GM20431 (cell line): ENCODE measurements around the gene PGLYRP4.
"Not testable (repeated sequence)": the region's sequence is repeated elsewhere in the genome, so short reads cannot be mapped to it uniquely, and the experiment has no call there.

Experiments used
- in situ Hi-C: fragments of 300-500 bp; cut with MseI, MboI; formaldehyde crosslinking; loops from one replicate; pipeline ENCODE4 v1.15.0; 2020; ENCODE audit warnings: low sequenced_read_pairs; ENCODE audit not compliant: unreplicated experiment

Gene PGLYRP4

DNA sequence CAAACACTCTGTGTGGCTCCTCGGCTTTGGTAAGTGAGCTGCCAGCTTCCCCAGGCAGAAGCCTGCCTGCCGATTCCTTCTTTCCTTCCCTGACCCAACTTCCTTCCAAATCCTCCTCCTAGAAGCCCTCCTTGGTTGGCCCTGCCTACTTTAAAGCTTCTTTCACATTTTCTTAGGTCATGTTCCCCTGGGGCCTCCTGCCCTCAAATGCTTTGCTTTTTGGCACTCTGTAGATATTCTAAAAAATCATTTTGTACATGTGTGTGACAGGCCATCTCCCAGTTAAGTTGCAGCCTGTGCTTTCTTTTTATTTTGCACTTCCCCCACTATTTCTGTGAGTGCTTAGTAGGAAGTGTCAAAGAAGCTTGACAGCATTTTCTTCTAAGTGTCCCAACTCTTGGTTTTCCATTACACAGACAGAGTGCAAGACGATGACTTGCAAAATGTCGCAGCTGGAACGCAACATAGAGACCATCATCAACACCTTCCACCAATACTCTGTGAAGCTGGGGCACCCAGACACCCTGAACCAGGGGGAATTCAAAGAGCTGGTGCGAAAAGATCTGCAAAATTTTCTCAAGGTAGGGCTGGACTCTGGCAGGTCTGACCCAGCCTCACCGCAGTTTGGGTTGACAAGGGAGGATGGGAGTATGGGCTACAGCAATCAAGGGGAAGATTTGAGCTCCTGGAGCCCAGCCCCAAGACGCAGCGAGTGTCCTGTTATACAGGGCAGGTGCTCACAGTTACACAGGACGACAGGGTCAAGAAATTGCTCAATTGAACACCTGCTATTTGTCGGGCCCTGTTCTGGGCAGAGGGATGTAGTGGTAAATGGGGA lies 9.4 kb upstream of the PGLYRP4 start, which contains the start of gene S100A9:
TSS of gene S100A9 (plus strand) at position 2 of the 838 bp plus-strand sequence. CDS start at position 432, 430 bp downstream.
- in situ Hi-C loops: loop anchor here (10.0 kb wide), 1 partner anchor 117 kb away; no protein-coding TSS in a partner anchor

DNA sequence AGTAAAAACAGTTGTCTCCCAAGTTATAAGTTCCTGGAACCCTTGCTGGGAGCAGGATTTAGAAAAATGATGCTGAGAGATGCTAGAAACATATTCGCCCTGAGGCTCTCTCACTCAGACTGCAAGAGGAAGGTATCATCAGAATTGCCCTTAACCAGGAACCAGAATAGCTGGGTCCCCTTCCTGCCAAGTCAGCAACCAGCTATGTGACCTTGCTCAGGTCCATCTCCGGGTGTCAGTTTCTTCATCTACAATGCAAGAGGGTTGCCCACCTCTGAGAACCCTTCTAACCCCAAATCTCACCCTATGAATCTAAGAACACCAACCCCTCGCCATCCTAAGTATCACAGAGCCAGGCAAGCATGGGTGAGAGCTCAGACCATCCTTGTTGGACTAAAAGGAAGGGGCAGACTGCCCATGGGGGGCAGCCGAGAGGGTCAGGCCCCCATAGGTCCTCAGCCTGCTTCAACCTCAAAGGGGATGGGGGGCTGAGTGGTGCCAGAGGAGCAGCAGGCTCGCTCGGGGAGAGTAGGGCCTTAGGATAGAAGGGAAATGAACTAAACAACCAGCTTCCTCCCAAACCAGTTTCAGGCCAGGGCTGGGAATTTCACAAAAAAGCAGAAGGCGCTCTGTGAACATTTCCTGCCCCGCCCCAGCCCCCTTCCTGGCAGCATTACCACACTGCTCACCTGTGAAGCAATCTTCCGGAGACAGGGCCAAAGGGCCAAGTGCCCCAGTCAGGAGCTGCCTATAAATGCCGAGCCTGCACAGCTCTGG lies 8.6 kb upstream of the PGLYRP4 start:
- in situ Hi-C loops: loop anchor here (10.0 kb wide), 1 partner anchor 118 kb away; no protein-coding TSS in a partner anchor

DNA sequence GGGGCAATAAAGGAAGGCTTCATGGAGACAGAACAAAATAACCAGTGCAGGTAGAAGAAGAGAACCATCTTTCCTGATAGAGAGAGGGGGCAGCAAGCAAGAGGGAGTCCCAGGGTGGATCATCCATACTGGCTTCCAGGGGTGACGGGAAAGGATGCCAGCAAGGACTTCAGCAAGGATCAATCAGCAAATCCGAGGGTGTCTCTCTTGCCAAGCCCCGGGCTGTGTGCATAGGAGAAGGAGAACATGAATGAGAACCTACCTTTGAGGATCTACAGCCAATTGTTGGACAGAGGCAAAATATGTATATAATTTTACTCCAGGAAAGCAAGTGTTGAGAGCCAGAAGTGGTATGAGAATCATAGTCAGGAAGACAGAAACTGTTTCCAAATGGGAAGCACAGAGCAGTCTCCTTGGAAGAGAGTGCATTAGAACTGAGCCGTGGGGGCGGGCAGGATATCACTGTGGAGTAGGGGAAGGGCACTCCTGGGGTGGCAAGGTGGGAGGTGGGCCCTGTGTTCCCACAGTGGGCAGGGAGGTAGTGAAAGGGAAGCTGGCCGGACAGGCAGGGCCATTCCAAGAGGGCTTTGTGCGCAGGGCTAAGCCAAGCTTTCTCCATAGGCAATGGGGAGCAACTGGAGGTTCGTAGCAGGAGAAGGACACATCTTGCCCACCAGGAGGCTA lies 7.9 kb upstream of the PGLYRP4 start:
- in situ Hi-C loops: loop anchor here (10.0 kb wide), 1 partner anchor 118 kb away; no protein-coding TSS in a partner anchor

DNA sequence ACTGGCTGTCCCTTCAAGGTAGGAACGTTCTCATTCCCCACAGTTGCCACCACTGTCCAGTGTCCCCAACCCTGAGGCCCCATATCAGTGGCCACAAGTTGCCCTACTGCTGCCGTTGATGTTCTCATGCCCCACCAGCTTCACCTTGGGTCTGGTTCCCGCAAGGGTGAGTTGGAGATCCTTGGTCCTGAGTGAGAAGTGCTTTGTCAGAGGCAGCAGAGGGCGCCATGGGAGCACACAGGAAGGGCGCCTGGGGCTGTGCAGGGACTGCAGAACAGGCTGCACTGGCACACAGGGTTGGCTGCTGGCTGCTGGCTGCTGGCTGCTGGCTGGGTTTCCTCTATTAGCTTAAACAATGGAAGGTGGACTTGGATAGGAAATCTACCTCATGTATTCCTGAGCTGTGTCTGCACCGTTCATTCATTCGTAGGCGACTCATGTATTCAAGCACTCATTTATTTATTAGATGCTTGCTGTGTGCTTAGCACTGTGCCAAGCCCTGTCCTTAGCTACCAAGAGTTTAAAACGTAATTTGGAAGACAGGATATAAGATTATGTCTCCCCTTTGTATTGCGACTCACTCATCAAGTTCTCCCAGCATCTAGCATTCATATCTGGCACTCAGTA lies 6.9 kb upstream of the PGLYRP4 start:
- in situ Hi-C loops: loop anchor here (10.0 kb wide), 1 partner anchor 119 kb away; no protein-coding TSS in a partner anchor

DNA sequence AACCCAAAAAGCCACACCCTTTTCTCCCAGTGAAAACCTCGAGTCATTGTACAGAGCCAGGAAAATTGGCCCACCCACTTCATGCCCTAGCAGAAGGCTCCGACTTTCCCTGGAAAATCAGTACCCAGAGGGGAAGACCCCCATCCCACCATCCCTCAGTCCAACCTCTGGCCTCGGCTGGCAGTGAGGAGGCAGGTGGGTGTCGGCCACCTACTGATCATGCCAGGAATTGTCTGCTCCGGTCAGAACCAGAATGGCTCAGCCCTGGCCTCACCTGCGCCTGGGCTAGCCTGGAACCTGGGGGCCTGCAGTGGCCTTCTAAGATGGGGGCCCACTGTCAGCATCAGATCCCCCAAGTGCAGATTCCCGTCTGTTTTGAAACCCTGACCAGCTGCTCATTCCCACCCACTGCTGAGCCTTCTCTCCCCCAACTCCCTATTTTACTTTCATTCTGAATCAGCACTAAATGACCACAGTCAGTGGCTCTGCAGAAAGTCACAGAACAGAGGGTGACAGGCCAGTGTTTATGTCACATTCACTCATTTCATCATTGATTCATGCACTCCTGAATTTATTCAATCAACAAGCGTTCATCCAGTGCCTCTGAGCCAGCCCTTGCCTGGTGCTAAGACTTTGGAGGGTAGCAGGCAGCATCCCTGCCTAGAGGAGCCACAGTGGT lies 6.0 kb upstream of the PGLYRP4 start:
- in situ Hi-C loops: loop anchor here (10.0 kb wide), 1 partner anchor 120 kb away; no protein-coding TSS in a partner anchor

DNA sequence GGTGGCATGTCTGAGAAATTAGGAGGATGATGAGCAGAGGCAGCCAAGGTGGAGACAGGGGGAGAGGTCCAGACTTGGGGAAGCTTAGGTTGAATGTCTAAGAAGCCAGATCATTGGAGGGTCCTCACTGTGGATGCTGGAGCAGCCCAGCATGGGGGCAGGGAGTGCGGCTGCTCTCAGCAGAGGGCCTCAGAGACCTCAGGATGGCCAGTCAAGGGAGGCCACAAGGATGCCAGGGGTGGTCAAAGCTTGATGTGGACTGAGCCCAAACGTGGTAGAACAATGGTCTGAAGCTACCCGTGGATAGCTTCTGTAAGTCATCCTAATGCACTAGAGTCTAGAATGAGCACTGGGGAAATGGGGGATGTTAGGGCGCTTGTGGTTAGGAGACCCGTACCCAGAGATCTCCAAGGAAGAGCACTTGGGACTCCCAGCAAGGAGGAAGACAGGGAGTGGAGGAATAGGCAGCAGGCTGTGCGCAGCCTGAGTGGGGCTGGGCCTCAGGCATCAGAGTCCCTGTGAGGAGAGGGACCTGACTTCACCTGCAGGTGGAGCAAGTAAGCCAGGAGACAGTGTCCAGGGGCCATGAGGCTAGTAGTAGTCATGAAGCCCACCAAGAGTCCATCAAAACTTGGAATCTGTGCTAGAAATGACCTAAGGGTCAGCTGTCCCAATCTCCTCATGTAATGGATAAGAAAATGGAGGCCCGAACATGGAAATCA lies 4.7 kb upstream of the PGLYRP4 start:
- in situ Hi-C loops: loop anchor here (10.0 kb wide), 1 partner anchor 121 kb away; no protein-coding TSS in a partner anchor

DNA sequence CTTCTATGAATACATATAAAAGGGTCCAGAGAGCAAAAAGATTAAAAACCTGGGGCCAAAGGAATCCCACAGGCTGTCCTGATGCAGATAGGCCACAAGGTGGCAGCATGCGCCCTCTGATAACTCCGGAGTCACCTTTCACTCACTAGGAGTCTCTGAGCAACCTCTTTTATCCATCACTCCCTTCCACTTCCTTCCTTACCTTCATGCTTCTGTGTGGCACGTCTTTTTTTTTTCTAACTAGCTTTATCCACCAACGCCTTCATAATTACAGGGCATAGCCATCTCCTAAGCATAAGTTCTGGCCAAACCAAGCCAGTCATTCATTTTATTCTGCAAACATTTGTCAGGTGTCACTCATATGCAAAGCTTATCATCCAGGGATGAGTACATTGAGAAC lies 3.9 kb upstream of the PGLYRP4 start:
- in situ Hi-C loops: loop anchor here (10.0 kb wide), 1 partner anchor 122 kb away; no protein-coding TSS in a partner anchor

DNA sequence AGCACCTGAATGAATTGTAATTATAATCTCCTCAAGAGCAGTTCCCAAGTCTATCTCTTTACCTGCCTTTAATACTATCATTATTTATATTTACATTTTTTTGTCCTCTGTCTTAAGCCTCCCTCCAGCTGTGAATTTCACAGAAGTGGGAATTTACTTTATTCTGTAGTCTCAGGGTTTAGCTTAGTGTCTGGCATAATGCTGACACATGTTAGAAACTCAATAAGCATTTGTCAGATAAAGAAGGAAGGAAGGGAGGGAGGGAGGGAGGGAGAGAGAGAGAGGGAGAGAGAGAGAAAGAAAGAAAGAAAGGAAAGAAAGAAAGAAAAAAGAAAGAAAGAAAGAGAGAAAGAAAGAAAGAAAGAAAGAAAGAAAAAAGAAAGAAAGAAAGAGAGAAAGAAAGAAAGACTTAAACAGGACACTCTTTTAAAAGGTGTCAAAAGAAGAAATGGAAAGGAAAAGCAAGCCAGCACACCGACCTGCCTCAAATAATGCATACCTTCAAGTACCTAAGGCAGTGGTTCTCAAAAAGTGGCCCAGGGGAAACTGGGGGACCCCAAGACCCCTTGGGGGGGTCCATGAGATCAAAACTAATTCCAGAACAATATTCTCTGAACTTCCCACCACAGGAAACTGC lies 1.8 kb upstream of the PGLYRP4 start:
- in situ Hi-C loops: loop anchor here (10.0 kb wide), 1 partner anchor 124 kb away; no protein-coding TSS in a partner anchor

DNA sequence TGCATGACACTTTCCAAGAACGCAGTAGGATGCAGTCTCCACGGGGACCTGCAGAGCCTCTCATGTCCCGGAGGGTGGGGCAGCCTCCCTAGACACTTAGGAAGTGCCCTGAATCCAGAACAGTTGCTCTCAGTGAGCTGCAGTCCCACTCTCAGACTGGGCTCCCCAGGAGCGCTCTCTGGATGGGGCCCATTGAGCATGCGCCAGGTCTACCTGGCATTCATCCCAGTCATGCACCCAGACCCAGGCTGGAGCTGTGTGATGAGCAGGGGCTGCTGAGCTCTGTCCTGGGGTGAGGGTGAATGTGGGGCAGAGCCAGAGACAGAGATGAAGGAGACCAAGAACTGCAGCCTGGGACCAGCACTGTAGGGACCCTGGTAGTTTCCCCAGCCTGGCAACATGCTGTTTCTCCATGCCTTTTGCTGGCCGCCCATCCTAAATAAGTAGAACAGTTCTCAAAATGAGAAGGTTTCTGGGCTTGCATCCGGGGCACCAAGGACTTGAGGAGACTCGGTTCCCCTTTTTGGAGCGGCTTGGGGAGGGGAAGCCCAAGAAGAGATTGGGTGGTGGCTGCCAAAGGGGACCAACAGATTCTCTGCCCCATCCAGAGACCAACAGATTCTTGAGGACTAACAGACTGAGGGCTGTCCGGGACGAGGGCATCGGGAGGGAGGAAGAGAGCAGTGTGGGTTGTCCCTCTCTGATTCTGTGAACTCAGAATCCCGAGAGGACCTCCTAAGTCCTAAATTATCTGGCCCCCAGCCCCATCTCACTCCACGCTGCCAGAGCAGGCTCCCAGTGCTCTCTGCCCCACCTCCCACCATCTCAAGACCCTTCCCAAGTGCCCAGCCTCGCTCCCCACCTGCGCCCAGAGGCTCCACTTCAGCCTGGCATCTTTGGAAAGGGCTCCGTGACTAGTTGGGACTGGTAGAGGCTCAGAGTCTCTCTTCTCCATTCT lies 1.0 kb upstream of the PGLYRP4 start:
- in situ Hi-C loops: loop anchor here (10.0 kb wide), 1 partner anchor 125 kb away; no protein-coding TSS in a partner anchor

DNA sequence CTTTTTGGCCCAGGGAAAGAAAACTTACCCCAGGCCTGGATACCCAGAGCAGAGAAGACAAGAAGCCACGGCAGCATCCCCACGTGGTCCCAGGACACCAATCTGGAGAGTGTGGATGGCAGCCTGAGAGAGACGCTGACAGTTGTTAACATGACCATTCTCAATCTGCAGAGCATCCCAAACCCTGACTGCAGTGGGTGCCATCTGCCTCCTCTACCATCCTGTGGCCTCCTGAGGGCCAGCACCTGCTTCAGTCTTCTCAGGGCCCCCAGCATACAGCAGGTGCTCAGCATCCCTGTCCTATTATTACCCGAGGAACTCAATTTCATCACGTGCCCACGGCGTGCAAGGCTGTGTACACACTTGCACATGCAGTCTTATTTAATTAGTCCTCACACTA lies 785 bp downstream of the PGLYRP4 start:
- in situ Hi-C loops: no loop called here

DNA sequence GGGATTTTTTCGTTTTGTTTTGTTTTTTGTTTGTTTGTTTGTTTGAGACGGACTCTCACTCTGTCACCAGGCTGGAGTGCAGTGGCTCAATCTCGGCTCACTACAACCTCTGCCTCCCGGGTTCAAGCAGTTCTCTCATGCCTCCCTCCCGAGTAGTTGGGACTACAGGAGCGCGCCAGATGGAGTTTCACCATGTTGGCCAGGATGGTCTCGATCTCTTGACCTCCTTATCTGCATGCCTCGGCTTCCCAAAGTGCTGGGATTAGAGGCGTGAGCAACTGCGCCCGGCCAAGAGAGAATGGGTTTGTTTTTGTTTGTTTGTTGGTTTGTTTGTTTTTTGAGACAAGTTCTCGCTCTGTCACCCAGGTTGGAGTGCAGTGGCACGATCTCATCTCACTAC lies 1.6 kb downstream of the PGLYRP4 start:
- in situ Hi-C loops: not testable (repeated sequence)

DNA sequence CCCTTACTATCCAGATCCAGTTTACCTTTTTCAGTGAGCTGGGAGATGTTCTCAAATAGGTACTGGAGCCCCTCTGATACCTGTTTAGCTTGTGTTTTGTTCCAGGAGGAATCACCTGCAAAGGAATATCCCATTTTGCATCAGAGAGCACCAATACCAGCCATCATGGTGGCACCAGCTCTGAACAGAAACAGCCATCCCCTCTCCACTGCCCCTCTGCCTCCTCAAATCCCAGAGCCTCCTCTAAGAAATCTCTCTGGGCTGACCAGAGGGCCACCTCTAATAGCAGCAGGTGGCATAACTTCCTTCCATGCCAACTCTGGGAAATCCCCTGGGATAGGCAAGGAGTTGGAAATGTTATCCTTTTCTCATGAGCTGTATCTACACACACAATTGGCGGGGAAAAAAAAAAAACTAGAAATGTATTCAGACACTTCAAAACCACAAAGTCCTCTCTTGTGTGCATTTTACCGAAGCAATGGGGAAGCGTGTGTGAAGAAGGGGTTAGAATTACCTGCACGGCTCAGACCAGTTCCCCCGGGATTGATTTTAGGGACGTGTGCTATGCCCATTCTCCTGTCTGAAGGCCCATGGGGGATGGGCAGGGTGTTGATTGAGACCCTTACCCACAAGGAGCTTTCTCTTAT lies 2.4 kb downstream of the PGLYRP4 start:
- in situ Hi-C loops: no loop called here

DNA sequence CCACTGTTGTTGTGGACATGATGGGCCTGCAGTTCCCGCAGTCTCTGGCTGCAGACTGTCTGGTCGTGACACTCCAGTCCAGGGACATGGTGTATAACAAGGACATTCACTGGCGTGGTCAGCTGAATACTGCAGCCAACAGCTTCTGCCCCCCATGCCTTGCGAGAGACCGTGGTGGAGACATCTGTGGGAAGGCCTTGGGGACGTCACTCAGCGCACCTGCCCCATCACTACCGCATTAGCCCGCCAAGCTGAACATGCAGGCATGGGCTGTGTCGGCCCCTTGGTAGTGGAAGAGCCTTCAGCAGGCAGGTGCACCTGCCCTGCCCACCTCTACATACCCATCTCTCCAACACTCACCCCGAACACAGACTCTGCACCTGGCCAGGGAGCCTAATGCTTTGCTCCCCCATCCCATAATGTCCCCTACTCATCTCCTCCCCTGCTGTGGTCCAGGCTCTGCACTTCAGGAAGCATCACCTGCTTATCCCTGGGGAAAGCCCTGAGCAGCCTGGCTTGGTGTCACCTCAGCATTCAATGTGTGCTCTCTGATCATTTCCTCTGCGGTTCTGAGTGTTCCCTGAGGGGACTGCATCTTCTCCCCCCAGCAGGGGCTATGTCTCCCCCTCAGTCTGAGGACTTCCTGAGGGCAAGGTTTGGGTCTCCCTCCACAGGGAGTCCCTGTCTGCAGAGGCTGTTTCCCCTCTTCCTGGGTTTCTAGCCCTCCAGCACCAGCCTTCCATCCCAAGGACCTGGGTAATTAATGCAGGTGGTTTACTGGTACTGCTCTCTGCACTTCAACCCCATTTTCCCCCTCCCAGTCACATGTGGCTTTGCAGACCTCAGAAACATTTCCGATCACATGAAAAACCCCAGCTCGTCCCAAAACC lies 3.2 kb downstream of the PGLYRP4 start:
- in situ Hi-C loops: no loop called here

DNA sequence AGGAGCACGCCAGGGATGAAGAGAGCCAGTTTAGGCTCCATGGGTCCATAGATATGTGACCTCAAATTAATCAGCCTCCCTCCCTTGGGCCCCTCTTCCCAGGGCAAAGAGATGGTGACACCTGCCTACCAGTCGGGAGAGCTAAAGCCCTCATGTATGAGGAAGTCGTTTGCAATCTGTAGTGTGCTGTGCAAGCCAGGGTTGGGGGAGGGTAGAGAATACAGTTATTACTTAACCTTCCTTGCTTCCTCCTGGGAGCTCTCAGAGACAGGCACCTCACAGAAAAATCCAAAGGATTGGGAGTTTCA lies 4.0 kb downstream of the PGLYRP4 start:
- in situ Hi-C loops: no loop called here
